ENCODE data around the gene MVP. TPM values are rescaled to one million over a fixed set of nuclear protein-coding genes. Genes with fewer than 3 reads are reported as not detected.

The MVP gene
- total RNA-seq, 2 experiments from 2014 or later, result 32.5 to 33.2 TPM

GRCh38 chr16:29794231-29794710 lies 26.0 kb upstream of the MVP start:
- DNase-seq (no peak), ATAC-seq (no peak)
- intact Hi-C loops (cut with micrococcal nuclease), result loop anchor here (5.0 kb wide), 1 partner anchor 52 kb away; no protein-coding TSS in a partner anchor
- Mint-ChIP-seq H3K9me3 (no peaks in the 10 kb centered on the region), H3K27ac (peak overlapping the region; percentile 21), H3K27me3 (no peaks in the 10 kb centered on the region), H3K4me3 (no peak overlapping the region), H3K36me3 (ENCODE audit: low read depth) (peaks cover 65% of the 10 kb centered on the region), H3K4me1 (ENCODE audit: low read depth) (peaks cover 35% of the 10 kb centered on the region)
- ChIA-PET POLR2A (interaction anchor here (0.6 to 7.2 kb wide), 4 partner anchors 9 to 286 kb away, joined by 3 to 89 read pairs (median 34); partner anchors contain the start of gene MAZ), CTCF (interaction anchor here (0.8 to 3.4 kb wide), 8 partner anchors 9 to 237 kb away, joined by 3 to 18 read pairs (median 4); partner anchors contain the start of gene PAGR1)
- TF ChIP-seq CTCF (IDR thresholded peaks at IDR 0.05), result no peak

DNA sequence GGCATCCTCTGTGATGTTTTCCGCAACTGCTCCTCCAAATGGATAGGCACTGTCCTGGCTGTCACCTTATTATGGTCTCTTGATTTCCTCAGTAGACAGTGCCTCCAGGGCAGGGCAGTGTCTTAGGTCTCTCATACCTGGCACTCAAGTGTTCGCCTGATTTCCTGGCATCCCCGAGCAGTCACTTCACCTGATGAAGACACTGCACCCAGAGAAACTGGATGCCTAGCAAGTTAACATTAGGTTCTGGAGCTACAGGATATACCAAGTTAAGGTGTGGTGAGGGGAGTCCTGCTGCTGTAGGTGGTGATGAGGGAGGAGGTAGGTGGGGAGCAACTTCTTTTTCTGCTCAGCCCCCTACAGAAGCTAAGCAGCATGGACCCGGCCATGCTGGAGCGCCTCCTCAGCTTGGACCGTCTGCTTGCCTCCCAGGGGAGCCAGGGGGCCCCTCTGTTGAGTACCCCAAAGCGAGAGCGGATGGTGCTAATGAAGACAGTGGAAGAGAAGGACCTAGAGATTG lies 17.8 kb upstream of the MVP start:
- Mint-ChIP-seq H3K27ac (peak overlapping the region; percentile 57), H3K27me3 (no peaks in the 10 kb centered on the region), H3K4me3 (no peak overlapping the region), H3K36me3 (ENCODE audit: low read depth) (peaks cover 62% of the 10 kb centered on the region), H3K4me1 (ENCODE audit: low read depth) (peaks cover 16% of the 10 kb centered on the region), H3K9me3 (no peaks in the 10 kb centered on the region)
- ATAC-seq (no peak), DNase-seq (no peak)
- TF ChIP-seq CTCF (IDR thresholded peaks at IDR 0.05), result no peak
- POLR2A ChIA-PET, result interaction anchor here (1.2 to 4.5 kb wide), 3 partner anchors 11 to 101 kb away, joined by 3 to 89 read pairs (median 23); partner anchors contain the start of gene KIF22
- intact Hi-C loops (cut with micrococcal nuclease), result no loop called here
- CTCF ChIA-PET, result interaction anchor here (1.2 to 3.4 kb wide), 4 partner anchors 8 to 111 kb away, joined by 3 to 21 read pairs (median 12); partner anchors contain the start of gene PAGR1

DNA sequence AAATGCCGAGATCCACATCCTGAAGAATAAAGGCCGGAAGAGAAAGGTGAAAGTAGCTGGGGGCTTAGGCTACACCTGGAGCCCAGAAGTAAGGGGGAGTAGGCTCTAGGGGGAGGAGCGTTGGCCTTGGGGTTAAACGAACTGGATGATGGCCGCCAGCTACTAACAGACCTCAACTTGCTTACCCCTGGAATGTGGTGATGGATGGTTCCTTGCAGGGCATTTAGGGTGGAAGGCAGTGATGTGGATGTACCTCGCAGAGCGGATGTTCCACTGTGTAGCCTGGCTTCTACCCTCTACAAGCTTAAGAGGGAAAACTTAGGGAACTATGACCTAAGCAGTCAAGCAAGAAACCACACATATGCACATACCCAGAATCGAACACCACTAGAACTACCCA lies 16.2 kb upstream of the MVP start:
- no peak for TF ChIP-seq CTCF (IDR thresholded peaks at IDR 0.05)
- ChIA-PET CTCF (interaction anchor here (0.7 to 3.4 kb wide), 12 partner anchors 7 to 228 kb away, joined by 3 to 21 read pairs (median 6); partner anchors contain the start of genes C16orf54, KIF22 and PAGR1), POLR2A (interaction anchor here (0.8 to 4.5 kb wide), 11 partner anchors 9 to 103 kb away, joined by 3 to 89 read pairs (median 4); partner anchors contain the start of genes KIF22, MVP and PAGR1)
- intact Hi-C loops (cut with micrococcal nuclease), result no loop called here
- no peak for ATAC-seq
- peak overlapping the region; percentile 96 for H3K27ac Mint-ChIP-seq
- no peaks in the 10 kb centered on the region for H3K27me3 Mint-ChIP-seq
- peak overlapping the region; percentile 90 for H3K4me3 Mint-ChIP-seq
- no peak for DNase-seq
- peaks cover 66% of the 10 kb centered on the region for H3K36me3 Mint-ChIP-seq (ENCODE audit: low read depth)
- peaks cover 18% of the 10 kb centered on the region for H3K4me1 Mint-ChIP-seq (ENCODE audit: low read depth)
- H3K9me3 Mint-ChIP-seq, result no peaks in the 10 kb centered on the region

DNA sequence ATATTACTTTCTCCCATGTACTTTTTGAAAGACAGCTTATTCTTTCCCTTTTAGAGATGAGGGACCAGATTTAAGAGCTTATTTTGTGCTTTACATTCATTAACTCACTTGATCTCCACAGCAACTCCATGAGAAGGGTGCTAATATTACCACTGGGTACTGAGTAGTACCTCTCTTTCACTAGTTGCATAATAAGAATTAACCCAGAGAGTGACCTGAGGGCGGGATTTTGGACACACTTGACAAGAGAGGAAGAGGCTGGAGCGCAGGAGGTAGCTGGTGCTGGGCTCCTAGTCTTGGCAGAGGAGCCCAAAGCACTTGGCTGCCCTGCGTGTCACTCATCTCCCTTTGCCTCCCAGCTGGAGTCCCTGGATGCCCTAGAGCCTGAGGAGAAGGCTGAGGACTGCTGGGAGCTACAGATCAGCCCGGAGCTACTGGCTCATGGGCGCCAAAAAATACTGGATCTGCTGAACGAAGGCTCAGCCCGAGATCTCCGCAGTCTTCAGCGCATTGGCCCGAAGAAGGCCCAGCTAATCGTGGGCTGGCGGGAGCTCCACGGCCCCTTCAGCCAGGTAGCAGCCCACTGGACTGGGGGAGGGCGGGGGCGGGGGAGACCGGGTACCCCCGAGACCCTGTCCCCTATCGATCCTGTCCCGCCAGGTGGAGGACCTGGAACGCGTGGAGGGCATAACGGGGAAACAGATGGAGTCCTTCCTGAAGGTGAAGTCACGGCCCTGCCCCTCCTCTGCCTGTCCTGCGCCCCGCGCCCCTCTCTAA lies 15.6 kb upstream of the MVP start:
- Mint-ChIP-seq H3K9me3 (no peaks in the 10 kb centered on the region), H3K36me3 (ENCODE audit: low read depth) (peaks cover 65% of the 10 kb centered on the region), H3K4me3 (peak overlapping the region; percentile 90), H3K27ac (peak overlapping the region; percentile 96), H3K27me3 (no peaks in the 10 kb centered on the region), H3K4me1 (ENCODE audit: low read depth) (peaks cover 18% of the 10 kb centered on the region)
- CTCF ChIA-PET, result interaction anchor here (0.7 to 3.4 kb wide), 12 partner anchors 8 to 228 kb away, joined by 3 to 21 read pairs (median 6); partner anchors contain the start of genes C16orf54, KIF22 and PAGR1
- intact Hi-C loops (cut with micrococcal nuclease), result no loop called here
- DNase-seq (no peak), ATAC-seq (no peak)
- no peak for TF ChIP-seq CTCF (IDR thresholded peaks at IDR 0.05)
- POLR2A ChIA-PET, result interaction anchor here (0.5 to 4.5 kb wide), 13 partner anchors 8 to 1450 kb away, joined by 3 to 89 read pairs (median 4); partner anchors contain the start of genes KIF22 and MVP
